Mesenchymal stem cell (in vitro differentiated cells and primary cell): ENCODE measurements around the gene CDH6.

Experiments used
- DNase-seq: peaks from one replicate; pipeline ENCODE4 v3.0.0-alpha.2; 2013
- H2AFZ ChIP-seq: one replicate; pipeline ENCODE4 v1.6.1; 2013; ENCODE audit warnings: low read depth, mild to moderate bottlenecking, control low read depth, inconsistent platforms, low read length, moderate library complexity
- H2AK5ac ChIP-seq: 2 replicates; pipeline ENCODE4 v1.6.1; 2013; ENCODE audit warnings: low read length, moderate library complexity, mild to moderate bottlenecking, inconsistent platforms; ENCODE audit not compliant: severe bottlenecking
- H2BK120ac ChIP-seq: one replicate; pipeline ENCODE4 v1.6.1; 2013; ENCODE audit warnings: low read depth, mild to moderate bottlenecking, inconsistent platforms, low read length, moderate library complexity
- H2BK12ac ChIP-seq, 2 experiments: one replicate each; pipeline ENCODE4 v1.6.1; 2013; ENCODE audit warnings: inconsistent platforms in 2 of 2, low read length in 2 of 2, mild to moderate bottlenecking in 2 of 2, moderate library complexity in 2 of 2, control low read depth in 1 of 2
- H2BK15ac ChIP-seq: one replicate; pipeline ENCODE4 v1.6.1; 2013; ENCODE audit warnings: mild to moderate bottlenecking, low read depth, inconsistent platforms; ENCODE audit not compliant: poor library complexity, severe bottlenecking
- H2BK5ac ChIP-seq: 2 replicates; pipeline ENCODE4 v1.6.1; 2013; ENCODE audit warnings: low read depth, mild to moderate bottlenecking, low read length, control low read depth, inconsistent platforms; ENCODE audit not compliant: poor library complexity, severe bottlenecking
- H3K14ac ChIP-seq, 2 experiments: one replicate each; pipeline ENCODE4 v1.6.1; 2013; ENCODE audit warnings: inconsistent platforms in 2 of 2, low read length in 2 of 2, control low read depth in 1 of 2, mild to moderate bottlenecking in 1 of 2, moderate library complexity in 1 of 2
- H3K18ac ChIP-seq, 2 experiments: one replicate each; pipeline ENCODE4 v1.6.1; 2013; ENCODE audit warnings: inconsistent platforms in 2 of 2, low read length in 2 of 2, control low read depth in 1 of 2, low read depth in 1 of 2, mild to moderate bottlenecking in 1 of 2
- H3K23ac ChIP-seq, 2 experiments: one replicate each; pipeline ENCODE4 v1.6.1; 2013; ENCODE audit warnings: inconsistent platforms in 2 of 2, low read length in 2 of 2, mild to moderate bottlenecking in 2 of 2, moderate library complexity in 2 of 2, control low read depth in 1 of 2
- H3K27ac ChIP-seq: 2 replicates; pipeline ENCODE4 v1.5.1; 2013; ENCODE audit warnings: mild to moderate bottlenecking, moderate library complexity, low read length, control low read depth, inconsistent platforms; ENCODE audit not compliant: poor library complexity, severe bottlenecking
- H3K27me3 ChIP-seq, 2 experiments: 2 replicates each; pipeline versions ENCODE4 v1.6.1 to v1.7.0; 2013; ENCODE audit warnings: low read length in 2 of 2, mild to moderate bottlenecking in 2 of 2, moderate library complexity in 2 of 2, control low read depth in 1 of 2, inconsistent platforms in 1 of 2; ENCODE audit not compliant: control insufficient read depth in 1 of 2, insufficient read depth in 1 of 2
- H3K36me3 ChIP-seq, 2 experiments: 2 replicates each; pipeline versions ENCODE4 v1.6.1 to v1.7.0; 2013; ENCODE audit warnings: low read length in 2 of 2, control low read depth in 1 of 2, inconsistent platforms in 1 of 2, low read depth in 1 of 2, mild to moderate bottlenecking in 1 of 2; ENCODE audit not compliant: insufficient read depth in 2 of 2, control insufficient read depth in 1 of 2
- H3K4ac ChIP-seq, 2 experiments: one replicate each; pipeline ENCODE4 v1.6.1; 2013; ENCODE audit warnings: inconsistent platforms in 2 of 2, low read length in 2 of 2, mild to moderate bottlenecking in 2 of 2, moderate library complexity in 2 of 2, control low read depth in 1 of 2, low read depth in 1 of 2
- H3K4me1 ChIP-seq: 2 replicates; pipeline ENCODE4 v1.6.1; 2013; ENCODE audit warnings: low read depth, low read length, control low read depth; ENCODE audit not compliant: control insufficient read depth, insufficient read depth
- H3K4me2 ChIP-seq: 2 replicates; pipeline ENCODE4 v1.6.1; 2013; ENCODE audit warnings: low read length, mild to moderate bottlenecking, inconsistent platforms; ENCODE audit not compliant: poor library complexity, severe bottlenecking
- H3K4me3 ChIP-seq, 2 experiments: 2 replicates each; pipeline versions ENCODE4 v1.5.1 to v1.7.0; 2013; ENCODE audit warnings: low read length in 2 of 2, mild to moderate bottlenecking in 2 of 2, control low read depth in 1 of 2, low read depth in 1 of 2; ENCODE audit not compliant: insufficient read depth in 1 of 2
- H3K79me1 ChIP-seq: replicated peaks from 2 replicates; pipeline ENCODE4 v1.6.1; 2013; ENCODE audit warnings: mild to moderate bottlenecking, control low read depth, low read length, inconsistent platforms; ENCODE audit not compliant: poor library complexity, severe bottlenecking
- H3K9ac ChIP-seq: 2 replicates; pipeline ENCODE4 v1.7.0; 2013; ENCODE audit warnings: mild to moderate bottlenecking, low read length, moderate library complexity
- H3K9me3 ChIP-seq: 2 replicates; pipeline ENCODE4 v1.7.0; 2013; ENCODE audit warnings: mild to moderate bottlenecking, low read length; ENCODE audit not compliant: control insufficient read depth
- H4K8ac ChIP-seq: one replicate; pipeline ENCODE4 v1.6.1; 2013; ENCODE audit warnings: inconsistent platforms, mild to moderate bottlenecking, low read length, moderate library complexity
- H4K91ac ChIP-seq: one replicate; pipeline ENCODE4 v1.6.1; 2013; ENCODE audit warnings: mild to moderate bottlenecking, low read length, inconsistent platforms
- WGBS: methylation state at CpG from one replicate; pipeline ENCODE4 v1.1.7; 2013; ENCODE audit warnings: mixed read lengths; 5-methylcytosine and 5-hydroxymethylcytosine counted together

The CDH6 gene

DNA sequence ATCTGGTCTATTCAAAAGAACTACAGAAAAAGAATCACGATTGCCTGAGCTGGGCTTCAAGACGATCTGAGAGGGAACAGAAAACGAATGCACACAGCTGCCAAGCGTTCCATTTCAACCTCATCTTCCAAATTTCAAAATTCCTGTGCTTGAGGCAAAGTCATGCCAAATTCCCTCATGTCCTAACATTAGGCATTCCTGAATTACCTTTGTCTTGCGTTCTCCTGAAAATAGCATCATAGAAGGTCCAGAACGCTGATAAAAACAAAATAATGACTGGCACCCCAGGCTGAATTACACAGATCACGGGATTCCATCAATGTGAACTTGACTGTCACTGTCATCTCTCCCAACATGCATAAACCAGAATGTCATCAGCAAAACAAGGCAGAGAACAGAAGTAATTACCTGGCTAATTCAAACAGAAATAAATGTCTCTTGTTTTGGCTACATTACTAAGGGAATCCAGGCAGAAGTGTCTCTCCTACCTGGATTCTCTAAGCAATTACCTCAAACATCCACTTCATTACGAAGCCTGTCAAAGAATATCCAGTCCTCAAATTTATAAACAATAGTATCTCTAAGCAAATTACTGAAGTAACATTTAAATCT lies 12.0 kb upstream of the CDH6 start:
- H3K4ac ChIP-seq: no peak overlapping the region
- no peak overlapping the region for H3K14ac ChIP-seq
- no peak overlapping the region for H3K27ac ChIP-seq
- no peaks in the 10 kb centered on the region for H3K79me1 ChIP-seq
- 84% methylated on average over 8 of the region's 8 CpGs for WGBS
- no peaks in the 10 kb centered on the region for H3K9me3 ChIP-seq
- H4K91ac ChIP-seq: no peak overlapping the region
- H2BK15ac ChIP-seq: no peak overlapping the region
- no peak for DNase-seq
- no peak overlapping the region for H2BK120ac ChIP-seq
- no peak overlapping the region for H4K8ac ChIP-seq
- peaks cover 1% of the 10 kb centered on the region for H3K4me1 ChIP-seq
- H2AK5ac ChIP-seq: no peak overlapping the region
- no peak overlapping the region for H2AFZ ChIP-seq
- H3K23ac ChIP-seq: no peak overlapping the region
- H2BK5ac ChIP-seq: no peak overlapping the region
- no peaks in the 10 kb centered on the region for H3K36me3 ChIP-seq
- H3K27me3 ChIP-seq: peaks cover 0 to 2% of the 10 kb centered on the region in 2 experiments
- H3K4me2 ChIP-seq: no peak overlapping the region
- H3K18ac ChIP-seq: no peak overlapping the region
- H3K9ac ChIP-seq: no peak overlapping the region
- H2BK12ac ChIP-seq: no peak overlapping the region
- no peak overlapping the region for H3K4me3 ChIP-seq

DNA sequence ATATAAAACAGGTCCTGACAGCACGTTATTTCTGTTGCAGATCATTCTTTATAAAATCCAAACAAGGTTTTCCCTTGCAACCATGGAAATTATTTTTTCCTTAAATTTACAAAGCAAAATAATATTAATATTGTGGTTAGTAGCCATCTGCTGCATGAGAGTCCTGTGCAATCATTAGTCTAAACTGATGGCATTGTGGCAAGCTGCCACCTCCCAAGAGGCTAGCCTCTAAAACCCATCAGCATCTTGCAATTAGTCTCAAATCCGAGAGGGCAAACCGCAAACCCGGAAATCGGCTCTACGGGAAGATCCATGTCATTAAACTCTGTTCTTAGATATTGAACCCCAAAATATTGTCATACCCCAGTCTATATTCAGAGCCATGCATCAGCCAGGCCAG lies 11.3 kb upstream of the CDH6 start:
- Histone ChIP-seq H3K4ac (no peak overlapping the region), H2AK5ac (no peak overlapping the region), H2BK12ac (no peak overlapping the region), H2BK120ac (no peak overlapping the region), H4K91ac (no peak overlapping the region), H3K18ac (no peak overlapping the region), H3K4me2 (no peak overlapping the region), H3K36me3 (no peaks in the 10 kb centered on the region), H2BK5ac (no peak overlapping the region), H3K9me3 (no peaks in the 10 kb centered on the region), H2AFZ (no peak overlapping the region), H3K27ac (no peak overlapping the region), H4K8ac (no peak overlapping the region), H3K27me3 (peaks cover 0 to 2% of the 10 kb centered on the region in 2 experiments), H3K4me3 (no peak overlapping the region), H3K14ac (no peak overlapping the region), H3K4me1 (peaks cover 1% of the 10 kb centered on the region), H2BK15ac (no peak overlapping the region), H3K9ac (no peak overlapping the region), H3K79me1 (no peaks in the 10 kb centered on the region), H3K23ac (no peak overlapping the region)
- no peak for DNase-seq
- WGBS: 98% methylated on average over 6 of the region's 6 CpGs

DNA sequence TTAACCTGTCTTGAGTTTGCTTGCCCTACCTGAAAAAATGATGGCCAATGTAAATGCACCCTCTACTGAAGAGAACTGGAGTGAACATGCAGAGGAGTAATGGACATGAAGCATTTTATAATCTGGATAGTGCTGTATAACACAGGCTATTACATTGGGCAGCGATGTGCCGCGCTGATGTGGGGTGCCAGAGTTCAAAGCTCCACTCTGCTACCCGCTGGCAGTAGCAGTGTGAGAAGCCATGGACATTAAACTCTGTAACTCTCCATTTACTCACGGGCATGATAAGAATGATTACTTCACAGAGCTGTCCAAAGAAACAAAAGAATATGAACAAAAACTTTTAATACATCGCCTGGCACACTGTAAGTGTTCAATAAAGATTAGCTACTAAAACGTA lies 7.5 kb upstream of the CDH6 start:
- Histone ChIP-seq H3K9me3 (no peaks in the 10 kb centered on the region), H3K14ac (no peak overlapping the region), H2BK120ac (no peak overlapping the region)

DNA sequence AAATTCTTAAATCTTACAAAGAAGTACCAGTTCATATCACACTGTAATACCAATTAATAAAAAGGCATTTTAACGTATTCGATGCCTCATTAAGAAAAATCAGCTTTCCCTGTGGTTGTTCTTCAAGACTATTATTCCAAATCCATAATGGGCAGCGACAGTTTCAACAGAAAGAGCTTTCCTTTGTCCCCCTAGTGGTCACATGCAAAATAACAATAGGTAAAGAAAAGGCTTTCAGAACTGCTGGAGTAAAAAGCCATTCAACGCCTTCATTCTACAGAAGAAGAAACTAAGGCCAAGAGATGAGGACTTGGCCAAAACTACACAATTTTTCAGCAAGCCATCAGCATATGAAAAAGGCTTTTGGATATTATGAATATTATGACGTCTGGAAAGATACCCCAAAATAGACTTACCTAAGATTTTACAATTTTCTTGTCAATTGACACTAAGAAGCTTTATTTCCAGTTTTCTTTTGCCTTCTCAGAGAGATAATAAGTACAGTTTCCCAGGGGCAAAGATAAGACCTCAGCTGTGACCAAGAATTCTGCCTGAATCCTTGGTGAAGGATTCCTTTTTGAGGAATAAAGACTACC lies 6.7 kb upstream of the CDH6 start:
- H3K23ac ChIP-seq: no peak overlapping the region
- no peak overlapping the region for H2BK12ac ChIP-seq
- H2BK15ac ChIP-seq: no peak overlapping the region
- H3K79me1 ChIP-seq: no peaks in the 10 kb centered on the region
- no peak overlapping the region for H3K14ac ChIP-seq
- no peaks in the 10 kb centered on the region for H3K36me3 ChIP-seq
- H3K27me3 ChIP-seq: peaks cover 0 to 5% of the 10 kb centered on the region in 2 experiments
- no peak overlapping the region for H3K18ac ChIP-seq
- H3K4ac ChIP-seq: no peak overlapping the region
- no peak overlapping the region for H3K9ac ChIP-seq
- H3K9me3 ChIP-seq: no peaks in the 10 kb centered on the region
- no peak overlapping the region for H3K4me2 ChIP-seq
- no peaks in the 10 kb centered on the region for H3K4me1 ChIP-seq
- H4K8ac ChIP-seq: no peak overlapping the region
- no peak overlapping the region for H3K4me3 ChIP-seq
- 10% methylated on average over 3 of the region's 5 CpGs for WGBS
- no peak overlapping the region for H3K27ac ChIP-seq
- H2BK5ac ChIP-seq: no peak overlapping the region
- peak; percentile 46 for DNase-seq
- no peak overlapping the region for H2BK120ac ChIP-seq
- H2AK5ac ChIP-seq: no peak overlapping the region
- H4K91ac ChIP-seq: no peak overlapping the region
- H2AFZ ChIP-seq: no peak overlapping the region

More for the DNA sequence above, 7.5 kb upstream of the CDH6 start:
- no peak for DNase-seq
- Histone ChIP-seq H3K23ac (no peak overlapping the region), H3K4me2 (no peak overlapping the region), H3K27ac (no peak overlapping the region), H3K4ac (no peak overlapping the region), H2AFZ (no peak overlapping the region), H3K4me1 (no peaks in the 10 kb centered on the region), H2BK5ac (no peak overlapping the region), H3K4me3 (no peak overlapping the region), H2AK5ac (no peak overlapping the region), H2BK12ac (no peak overlapping the region), H3K18ac (no peak overlapping the region), H4K91ac (no peak overlapping the region), H4K8ac (no peak overlapping the region), H3K79me1 (no peaks in the 10 kb centered on the region), H2BK15ac (no peak overlapping the region), H3K9ac (no peak overlapping the region), H3K27me3 (peaks cover 0 to 2% of the 10 kb centered on the region in 2 experiments), H3K36me3 (no peaks in the 10 kb centered on the region)
- WGBS: 79% methylated on average over 5 of the region's 7 CpGs
